GM21447 (cell line): Measurements from ENCODE around the gene TMEM131.

Experiments
- ATAC-seq: cut with Tn5 transposase; IDR thresholded peaks from one replicate; pipeline ENCODE4 v1.9.1; 2021; ENCODE audit not compliant: unreplicated experiment

Gene TMEM131

GRCh38 chr2:97770445-97770844, 225.3 kb downstream of the TMEM131 start:
- ATAC-seq: no peak

GRCh38 chr2:97769711-97770110, 226.0 kb downstream of the TMEM131 start:
- ATAC-seq: no peak

- ATAC-seq: no peak
These were observed 226.4 kb downstream of the TMEM131 start for GRCh38 chr2:97769308-97769707.

GRCh38 chr2:97766567-97766966, 229.2 kb downstream of the TMEM131 start:
- no peak for ATAC-seq

GRCh38 chr2:97765933-97766332, 229.8 kb downstream of the TMEM131 start:
- ATAC-seq: no peak

GRCh38 chr2:97764559-97765263, 231.0 kb downstream of the TMEM131 start:
- ATAC-seq: no peak

GRCh38 chr2:97763176-97763845, 232.4 kb downstream of the TMEM131 start:
- no peak for ATAC-seq

- no peak for ATAC-seq
These were observed 234.6 kb downstream of the TMEM131 start for GRCh38 chr2:97761192-97761591.

- ATAC-seq: no peak
These were observed 235.2 kb downstream of the TMEM131 start for GRCh38 chr2:97760480-97761049.

GRCh38 chr2:97759727-97760407, 235.9 kb downstream of the TMEM131 start:
- no peak for ATAC-seq

GRCh38 chr2:97758131-97758705, 237.5 kb downstream of the TMEM131 start:
- ATAC-seq: no peak

- no peak for ATAC-seq
These were observed 238.7 kb downstream of the TMEM131 start for GRCh38 chr2:97757062-97757461.

- ATAC-seq: no peak
These were observed 240.3 kb downstream of the TMEM131 start for GRCh38 chr2:97755491-97755890.

- no peak for ATAC-seq
These were observed 240.9 kb downstream of the TMEM131 start for GRCh38 chr2:97754690-97755346.

- ATAC-seq: no peak
These were observed 243.1 kb downstream of the TMEM131 start for GRCh38 chr2:97752342-97753334.

- no peak for ATAC-seq
These were observed 244.0 kb downstream of the TMEM131 start for GRCh38 chr2:97751752-97752151.

- ATAC-seq: no peak
These were observed 245.7 kb downstream of the TMEM131 start for GRCh38 chr2:97750017-97750416.

- no peak for ATAC-seq
These were observed 246.2 kb downstream of the TMEM131 start for GRCh38 chr2:97749581-97749980.

GRCh38 chr2:97747716-97748115, 248.0 kb downstream of the TMEM131 start:
- ATAC-seq: no peak

GRCh38 chr2:97747285-97747684, 248.5 kb downstream of the TMEM131 start:
- no peak for ATAC-seq
